Hepatocyte (in vitro differentiated cells): ENCODE results near the gene CACNG7. TPM values are rescaled to one million over a fixed set of nuclear protein-coding genes. Genes with fewer than 3 reads are reported as not detected.
A peak's percentile ranks its signal among the peaks of the same experiment; 100 is the strongest.

Experiments
- DNase-seq: peaks from one replicate; pipeline ENCODE4 v3.0.0-alpha.2; 2016; ENCODE audit warnings: low spot score
- H2AFZ ChIP-seq: fragments of 200-600 bp; sonication (generic); 2 replicates; pipeline ENCODE4 v1.6.0; 2016; ENCODE audit warnings: antibody characterized with exemption, mild to moderate bottlenecking
- H3K27ac ChIP-seq: fragments of 200-600 bp; sonication (generic); 2 replicates; pipeline ENCODE4 v1.5.1; 2016; ENCODE audit warnings: mild to moderate bottlenecking
- H3K27me3 ChIP-seq: fragments of 200-600 bp; sonication (generic); 2 replicates; pipeline ENCODE4 v1.6.1; 2016
- H3K36me3 ChIP-seq: fragments of 200-600 bp; sonication (generic); replicated peaks from 2 replicates; pipeline ENCODE4 v1.5.1; 2016; ENCODE audit warnings: low read depth; ENCODE audit not compliant: insufficient read depth
- H3K4me1 ChIP-seq: fragments of 200-600 bp; sonication (generic); 2 replicates; pipeline ENCODE4 v1.5.1; 2016; ENCODE audit warnings: mild to moderate bottlenecking, moderate library complexity; ENCODE audit not compliant: insufficient read depth
- H3K4me2 ChIP-seq: fragments of 200-600 bp; sonication (generic); 2 replicates; pipeline ENCODE4 v1.6.0; 2016
- H3K4me3 ChIP-seq: fragments of 200-600 bp; sonication (generic); 2 replicates; pipeline ENCODE4 v1.5.1; 2016; ENCODE audit warnings: mild to moderate bottlenecking
- H3K79me2 ChIP-seq: fragments of 200-600 bp; sonication (generic); 2 replicates; pipeline ENCODE4 v1.6.0; 2017; ENCODE audit warnings: mild to moderate bottlenecking
- H3K9me2 ChIP-seq: fragments of 200-600 bp; sonication (generic); replicated peaks from 2 replicates; pipeline ENCODE4 v1.6.0; 2017; ENCODE audit warnings: mild to moderate bottlenecking; ENCODE audit not compliant: insufficient read depth
- H3K9me3 ChIP-seq: fragments of 200-600 bp; sonication (generic); 2 replicates; pipeline ENCODE4 v1.5.1; 2016; ENCODE audit warnings: low read depth, mild to moderate bottlenecking
- H4K20me1 ChIP-seq: fragments of 200-600 bp; sonication (generic); 2 replicates; pipeline ENCODE4 v1.6.0; 2016; ENCODE audit warnings: mild to moderate bottlenecking; ENCODE audit not compliant: insufficient read depth, poor library complexity, severe bottlenecking
- CTCF ChIP-seq: fragments of 200-600 bp; sonication (generic); IDR thresholded peaks from 2 replicates; pipeline ENCODE4 v1.5.1; 2016; ENCODE audit warnings: antibody characterized with exemption, mild to moderate bottlenecking; ENCODE audit not compliant: poor library complexity
- EZH2 ChIP-seq: fragments of 200-600 bp; sonication (generic); IDR thresholded peaks from 2 replicates; pipeline ENCODE4 v1.6.1; 2016; ENCODE audit warnings: antibody characterized with exemption, mild to moderate bottlenecking, borderline replicate concordance
- EZH2phosphoT487 ChIP-seq: fragments of 200-600 bp; sonication (generic); IDR thresholded peaks from one replicate; pipeline ENCODE4 v1.6.1; 2018; ENCODE audit warnings: antibody characterized with exemption, mild to moderate bottlenecking, low read depth, moderate library complexity; ENCODE audit not compliant: unreplicated experiment, severe bottlenecking
- WGBS: methylation state at CpG from one replicate; pipeline ENCODE4 v1.1.6; 2016; ENCODE audit warnings: low lambda C conversion rate; ENCODE audit errors: missing lambda C conversion rate; 5-methylcytosine and 5-hydroxymethylcytosine counted together
- polyA plus RNA-seq: library from polyadenylated mRNA; unstranded; fragments of >200 nt; fragmentation: Nextera tagmentation; extraction: Ambion mirVana; gene quantifications from 2 replicates; pipeline ENCODE4 v1.2.1, GENCODE V29; 2016
- total RNA-seq: library from RNA; depleted of rRNA; stranded (reverse); fragments of >200 nt; gene quantifications from 2 replicates; pipeline ENCODE4 v1.2.3, GENCODE V29; 2014

The CACNG7 gene
- total and polyA plus RNA-seq, 2 experiments from 2014 or later = 0.31 to 0.90 TPM

GRCh38 chr19:53905787-53906186 is 3.3 kb upstream of the CACNG7 start:
- H3K4me2 ChIP-seq = no peak overlapping the region
- H3K4me1 ChIP-seq = no peaks in the 10 kb centered on the region
- no peak overlapping the region for H3K4me3 ChIP-seq
- H4K20me1 ChIP-seq = no peaks in the 10 kb centered on the region
- no peaks in the 10 kb centered on the region for H3K9me2 ChIP-seq
- no peaks in the 10 kb centered on the region for H3K9me3 ChIP-seq
- no peaks in the 10 kb centered on the region for H3K79me2 ChIP-seq
- H2AFZ ChIP-seq = no peak overlapping the region
- H3K36me3 ChIP-seq = no peaks in the 10 kb centered on the region
- TF ChIP-seq CTCF (no peak), EZH2 (no peak), EZH2phosphoT487 (no peak)
- H3K27me3 ChIP-seq = peaks cover 59% of the 10 kb centered on the region
- no peak overlapping the region for H3K27ac ChIP-seq
- no CpG with 5 or more reads among the region's 1 CpG for WGBS
- DNase-seq = no peak

- Histone ChIP-seq H2AFZ (no peak overlapping the region), H3K79me2 (no peaks in the 10 kb centered on the region), H3K27ac (no peak overlapping the region), H3K36me3 (no peaks in the 10 kb centered on the region), H3K9me3 (no peaks in the 10 kb centered on the region), H3K4me1 (no peaks in the 10 kb centered on the region), H3K27me3 (peaks cover 66% of the 10 kb centered on the region), H3K4me2 (peak overlapping the region; percentile 61), H4K20me1 (no peaks in the 10 kb centered on the region), H3K4me3 (no peak overlapping the region), H3K9me2 (no peaks in the 10 kb centered on the region)
- DNase-seq = peak; percentile 56
- WGBS = 20% methylated on average over 34 of the region's 48 CpGs
- TF ChIP-seq CTCF (peak; percentile 77), EZH2phosphoT487 (peak; percentile 66), EZH2 (peak; percentile 51)
Observed at GRCh38 chr19:53906211-53907192, 2.6 kb upstream of the CACNG7 start.

GRCh38 chr19:53907193-53907581 is 1.9 kb upstream of the CACNG7 start:
- H3K4me2 ChIP-seq = peak overlapping the region; percentile 61
- no peaks in the 10 kb centered on the region for H3K9me2 ChIP-seq
- TF ChIP-seq CTCF (no peak), EZH2 (peak; percentile 49)
- peaks cover 73% of the 10 kb centered on the region for H3K27me3 ChIP-seq
- no peaks in the 10 kb centered on the region for H4K20me1 ChIP-seq
- H3K4me3 ChIP-seq = no peak overlapping the region
- H3K36me3 ChIP-seq = no peaks in the 10 kb centered on the region
- WGBS = 39% methylated on average over 14 of the region's 14 CpGs
- H2AFZ ChIP-seq = no peak overlapping the region
- no peak for DNase-seq
- no peaks in the 10 kb centered on the region for H3K79me2 ChIP-seq
- no peak overlapping the region for H3K27ac ChIP-seq
- H3K4me1 ChIP-seq = no peaks in the 10 kb centered on the region
- H3K9me3 ChIP-seq = no peaks in the 10 kb centered on the region
